HG03066 (cell line): ENCODE measurements around the gene MLLT10.

Experiments
- ATAC-seq: cut with Tn5 transposase; IDR thresholded peaks from one replicate; pipeline ENCODE4 v1.9.1; 2021; ENCODE audit warnings: low read depth; ENCODE audit not compliant: unreplicated experiment

MLLT10 gene

DNA sequence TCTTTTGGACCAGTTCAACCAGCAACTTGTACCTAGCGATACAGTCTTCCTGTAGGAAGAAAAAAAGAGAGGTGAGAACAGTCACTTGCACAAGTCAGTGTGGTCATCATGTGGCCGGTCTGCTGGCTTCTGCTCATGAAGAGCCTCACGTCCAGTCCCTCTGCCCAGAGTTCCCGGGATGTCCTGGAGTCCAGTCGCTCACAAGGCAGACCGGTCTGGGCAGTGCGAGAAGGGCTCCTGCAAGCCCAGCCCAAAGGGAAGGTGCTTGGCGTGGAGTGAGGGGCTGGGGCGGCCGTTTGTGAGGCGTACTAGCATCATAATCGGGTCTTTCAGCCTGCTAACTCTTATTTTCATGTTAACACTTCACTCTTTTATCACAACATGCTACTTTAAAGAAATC, 222.7 kb downstream of the MLLT10 start:
- ATAC-seq: no peak

DNA sequence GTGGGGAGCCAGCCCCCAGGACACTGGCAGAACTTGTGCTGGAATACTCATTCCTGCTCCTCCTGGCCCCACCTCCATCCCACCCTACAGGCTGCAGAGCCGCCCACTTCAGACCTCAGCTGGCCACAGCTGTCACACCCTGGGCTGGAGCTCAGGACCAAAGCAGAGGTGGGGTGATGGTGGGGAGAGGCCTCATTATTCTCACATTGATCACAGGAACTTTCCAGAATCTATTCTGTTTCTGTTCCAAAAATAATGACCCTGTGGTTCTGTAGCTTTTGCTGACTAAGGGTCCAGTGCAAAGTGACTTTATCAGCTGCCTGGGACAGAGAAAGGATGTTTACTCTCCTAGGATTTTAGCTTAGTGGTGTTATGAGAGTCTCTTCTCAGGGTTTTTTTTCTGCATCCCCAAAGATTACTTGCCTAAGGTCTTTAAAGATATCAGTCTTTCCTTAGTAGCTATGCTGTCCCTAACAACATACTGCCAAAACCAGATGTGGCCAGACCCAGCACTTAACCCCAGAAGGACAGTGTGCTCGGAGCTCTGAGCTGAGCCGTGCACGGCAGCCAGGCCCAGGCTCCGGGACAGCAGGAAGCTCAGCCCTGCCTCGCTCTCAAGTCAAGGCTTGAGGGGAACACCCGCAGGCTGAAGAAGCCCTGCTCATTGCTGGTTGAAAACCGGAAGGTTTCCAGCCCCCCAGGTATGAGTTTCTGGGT, 223.3 kb downstream of the MLLT10 start:
- ATAC-seq: no peak

DNA sequence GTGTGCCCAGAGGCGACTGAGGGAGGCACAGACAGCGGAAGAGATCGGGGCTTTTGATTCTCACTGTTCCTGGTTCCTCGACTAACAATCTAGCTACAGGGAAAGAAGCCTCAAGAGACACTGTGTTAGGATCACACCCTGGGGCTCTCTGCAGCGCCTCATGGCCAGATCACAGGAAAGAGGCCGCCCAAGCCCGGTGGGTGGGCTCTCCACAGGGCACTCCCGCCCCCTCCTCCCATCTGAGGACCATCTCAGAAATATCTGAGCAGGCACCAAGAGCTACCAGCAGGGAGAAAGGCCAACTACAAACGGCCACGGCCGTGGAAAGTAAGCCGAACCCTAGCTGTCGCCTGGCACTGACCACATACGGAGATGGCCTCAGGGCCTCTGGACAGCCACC, 224.2 kb downstream of the MLLT10 start:
- no peak for ATAC-seq

DNA sequence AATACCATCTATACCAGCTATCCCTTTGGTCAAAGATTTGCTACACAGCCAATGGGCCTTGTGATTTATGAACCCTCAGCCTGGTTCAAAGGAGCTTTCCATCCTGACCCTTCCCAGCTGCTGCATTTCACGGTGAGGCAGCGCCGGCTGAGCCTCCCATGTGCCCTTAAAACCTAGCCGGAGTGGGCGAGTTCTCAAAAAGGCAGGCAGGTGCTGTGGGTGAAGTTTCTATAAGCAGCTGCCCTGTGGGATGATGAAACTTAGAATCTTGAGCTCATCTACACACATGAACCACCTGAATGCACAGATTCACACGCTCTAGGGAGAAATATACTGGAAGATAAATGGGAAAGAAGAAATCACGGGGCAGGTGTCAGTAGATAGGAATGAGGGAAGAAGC, 224.7 kb downstream of the MLLT10 start:
- no peak for ATAC-seq

DNA sequence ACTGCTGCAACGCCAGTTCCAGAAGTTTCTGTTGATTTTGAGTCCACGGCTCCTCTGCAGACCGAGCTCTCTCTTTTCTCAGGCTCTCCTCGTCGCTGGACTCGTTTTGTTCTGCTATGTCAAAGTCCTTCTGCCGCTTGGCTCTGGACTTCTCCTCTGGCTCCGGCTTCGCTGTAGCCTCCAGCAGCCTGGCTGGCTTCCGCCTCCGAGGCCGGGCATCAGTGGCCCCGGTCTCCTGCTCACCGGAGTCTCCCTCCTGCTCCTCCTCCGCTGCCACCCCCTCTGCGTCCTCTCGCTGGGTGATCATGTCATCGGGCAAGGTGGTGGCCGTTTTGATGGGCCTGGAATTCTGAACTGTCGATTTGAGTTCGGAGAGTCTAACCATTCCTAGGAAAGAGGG, 225.2 kb downstream of the MLLT10 start:
- no peak for ATAC-seq

DNA sequence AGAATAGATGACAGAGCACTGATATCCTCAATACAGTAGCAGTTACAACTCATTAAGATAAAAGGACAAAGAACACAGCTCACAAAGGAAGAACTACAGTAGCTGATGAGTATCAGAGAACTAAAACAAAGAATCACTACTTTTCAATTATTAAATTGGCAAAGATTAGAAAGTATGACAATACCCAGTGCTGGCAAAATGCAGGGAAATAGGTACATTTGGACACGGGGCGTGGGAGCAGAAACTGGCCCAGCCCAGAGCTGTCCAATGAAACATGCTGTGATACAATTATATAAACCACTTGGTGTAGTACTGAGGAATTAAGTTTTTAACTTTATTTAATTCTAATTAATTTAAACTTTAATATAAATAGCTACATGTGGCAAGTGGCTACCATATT, 226.3 kb downstream of the MLLT10 start:
- ATAC-seq: no peak

DNA sequence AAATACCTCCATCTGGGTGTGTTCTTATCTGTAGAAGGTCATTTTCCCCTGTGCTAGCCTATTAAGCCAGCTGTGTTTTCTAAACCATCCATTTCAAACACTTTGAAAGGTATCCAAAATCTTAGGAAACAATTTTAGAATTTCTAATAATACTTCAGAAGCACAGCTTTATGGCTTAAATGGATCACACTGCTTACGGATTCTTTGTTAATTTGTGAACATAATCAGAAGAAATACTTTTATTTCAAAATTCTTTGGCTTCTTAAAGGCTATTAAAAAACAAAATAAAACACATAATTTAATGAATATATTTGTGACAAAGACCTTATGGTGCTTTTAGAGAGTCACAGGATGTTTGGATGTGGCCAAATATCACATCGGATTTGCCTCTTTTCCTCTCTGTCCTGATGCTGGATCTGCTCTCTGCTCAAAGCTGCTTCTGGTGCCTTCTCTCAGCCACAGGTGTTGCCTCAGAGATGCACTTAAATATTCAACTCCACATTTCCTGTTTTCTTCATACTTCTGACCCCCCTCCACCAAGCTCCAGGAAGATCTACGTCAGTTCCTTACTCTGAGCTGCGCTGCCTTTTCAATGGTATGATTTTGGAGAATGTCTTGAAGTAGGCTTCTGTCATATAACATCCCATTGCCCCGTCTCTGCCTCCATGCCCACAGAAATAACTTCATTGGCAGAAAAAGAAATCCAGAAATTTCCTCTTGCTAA, 230.6 kb downstream of the MLLT10 start:
- ATAC-seq: no peak

DNA sequence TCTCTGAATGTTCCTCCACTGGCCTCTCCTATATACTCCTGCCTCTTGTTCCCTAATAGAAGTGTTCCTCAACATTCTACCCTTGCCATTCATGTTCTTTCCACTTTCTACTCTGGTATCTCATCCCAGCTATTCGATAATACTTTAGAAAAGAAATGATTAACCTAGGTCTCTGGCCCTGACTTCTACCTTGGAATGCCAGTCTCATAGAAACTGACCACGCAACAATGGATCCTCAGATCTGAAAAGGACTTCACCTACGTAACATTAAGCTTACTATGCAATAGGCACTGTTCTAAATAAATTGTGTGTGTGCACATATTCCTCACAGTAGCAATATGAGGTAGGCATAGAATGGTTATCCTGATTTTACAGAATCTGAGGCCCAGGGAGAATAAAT, 235.0 kb downstream of the MLLT10 start:
- no peak for ATAC-seq

DNA sequence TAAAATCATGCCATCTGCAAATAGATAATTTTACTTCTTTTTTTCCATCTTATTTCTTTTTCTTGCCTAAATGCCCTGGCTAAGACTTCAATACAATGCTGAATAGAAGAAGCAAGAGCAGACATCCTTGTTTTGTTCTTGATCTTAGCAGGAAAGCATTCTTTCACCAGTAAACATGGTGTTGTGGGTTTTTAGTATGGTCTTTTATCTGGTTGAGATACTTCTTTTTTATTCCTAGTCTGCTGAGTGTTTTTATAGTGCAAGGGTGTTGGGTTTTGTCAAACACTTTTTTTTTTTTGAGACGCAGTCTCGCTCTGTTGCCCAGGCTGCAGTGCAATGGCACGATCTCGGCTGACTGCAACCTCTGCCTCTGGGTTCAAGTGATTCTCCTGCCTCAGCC, 237.2 kb downstream of the MLLT10 start:
- ATAC-seq: no peak

DNA sequence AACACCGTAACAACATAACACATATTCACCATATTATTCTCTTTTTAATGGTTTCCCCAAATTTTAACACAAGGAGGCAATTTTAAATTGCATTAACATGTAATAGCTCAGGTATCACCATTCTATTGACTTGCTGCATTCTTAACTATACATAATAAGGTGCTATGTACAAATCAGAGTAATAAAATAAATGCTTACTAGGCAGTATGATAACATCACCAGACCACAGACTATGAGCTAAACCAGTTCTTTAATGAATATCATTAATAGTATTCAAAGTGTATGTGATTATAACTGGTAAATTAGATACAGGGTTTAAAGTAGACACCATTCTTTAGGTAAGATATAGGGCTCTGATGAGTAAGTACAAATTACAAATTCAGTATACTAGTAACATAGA, 242.9 kb downstream of the MLLT10 start:
- ATAC-seq: no peak

DNA sequence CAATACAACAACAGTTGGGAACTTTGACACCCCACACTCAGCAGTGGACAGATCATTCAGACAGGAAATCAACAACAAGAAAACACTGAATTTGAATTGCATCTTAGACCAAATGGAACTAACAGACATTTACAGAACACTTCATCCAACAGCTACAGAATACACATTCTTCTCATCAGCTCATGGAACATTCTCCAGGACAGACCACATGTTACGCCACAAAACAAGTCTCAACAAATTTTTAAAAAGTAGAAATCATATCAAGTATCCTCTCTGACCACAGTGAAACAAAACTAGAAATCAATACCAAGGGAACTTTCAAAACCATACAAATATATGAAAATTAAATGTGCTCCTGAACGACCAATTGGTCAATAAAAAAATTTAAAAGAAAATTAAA, 257.2 kb downstream of the MLLT10 start:
- no peak for ATAC-seq
